GM18502 (cell line): ENCODE results near the gene ZNF277.
A peak's percentile ranks its signal among the peaks of the same experiment; 100 is the strongest.
"Not testable (repeated sequence)": the region's sequence is repeated elsewhere in the genome, so short reads cannot be mapped to it uniquely, and the experiment has no call there.

Source experiments
- ATAC-seq: cut with Tn5 transposase; IDR thresholded peaks from one replicate; pipeline ENCODE4 v1.9.1; 2021; ENCODE audit warnings: mild to moderate bottlenecking; ENCODE audit not compliant: unreplicated experiment, poor library complexity

Gene ZNF277

GRCh38 chr7:112283382-112283910, 77.0 kb downstream of the ZNF277 start:
- ATAC-seq, result peak; percentile 60

GRCh38 chr7:112286250-112287086, 80.0 kb downstream of the ZNF277 start:
- peak; percentile 64 for ATAC-seq

- no peak for ATAC-seq
Measured at GRCh38 chr7:112288301-112288700, 81.8 kb downstream of the ZNF277 start.

GRCh38 chr7:112290065-112290464, 83.6 kb downstream of the ZNF277 start:
- no peak for ATAC-seq

- no peak for ATAC-seq
Measured at GRCh38 chr7:112292162-112292561, 85.7 kb downstream of the ZNF277 start.

GRCh38 chr7:112293416-112293815, 86.9 kb downstream of the ZNF277 start:
- no peak for ATAC-seq

GRCh38 chr7:112296432-112296831, 89.9 kb downstream of the ZNF277 start:
- no peak for ATAC-seq

- ATAC-seq, result no peak
Measured at GRCh38 chr7:112297681-112298080, 91.2 kb downstream of the ZNF277 start.

GRCh38 chr7:112298543-112299100, 92.1 kb downstream of the ZNF277 start:
- no peak for ATAC-seq

- ATAC-seq, result no peak
Measured at GRCh38 chr7:112300072-112300471, 93.6 kb downstream of the ZNF277 start.

- ATAC-seq, result no peak
Measured at GRCh38 chr7:112300831-112301407, 94.4 kb downstream of the ZNF277 start.

- ATAC-seq, result no peak
Measured at GRCh38 chr7:112302566-112302965, 96.1 kb downstream of the ZNF277 start.

- ATAC-seq, result no peak
Measured at GRCh38 chr7:112306903-112307302, 100.4 kb downstream of the ZNF277 start.

GRCh38 chr7:112307506-112307905, 101.0 kb downstream of the ZNF277 start:
- no peak for ATAC-seq

GRCh38 chr7:112308974-112309373, 102.5 kb downstream of the ZNF277 start:
- ATAC-seq, result no peak

GRCh38 chr7:112316803-112317202, 110.3 kb downstream of the ZNF277 start:
- not testable (repeated sequence) for ATAC-seq

- no peak for ATAC-seq
Measured at GRCh38 chr7:112322070-112322469, 115.6 kb downstream of the ZNF277 start.

GRCh38 chr7:112327566-112327965, 121.1 kb downstream of the ZNF277 start:
- no peak for ATAC-seq

- ATAC-seq, result no peak
Measured at GRCh38 chr7:112331492-112331891, 125.0 kb downstream of the ZNF277 start.

GRCh38 chr7:112334366-112334765, 127.9 kb downstream of the ZNF277 start:
- ATAC-seq, result no peak

- ATAC-seq, result no peak
Measured at GRCh38 chr7:112336261-112336660, 129.8 kb downstream of the ZNF277 start.
